Spleen (tissue), 11 donors: ENCODE measurements around the gene OBSL1. TPM values are rescaled to one million over a fixed set of nuclear protein-coding genes. Genes with fewer than 3 reads are reported as not detected.

Source experiments
- DNase-seq: peaks from one replicate; pipeline ENCODE4 v3.0.0-alpha.2; 2020
- H3K27ac ChIP-seq, 8 donors: fragments of 200-600 bp; sonication (generic) in 7 of 8; 1 replicate in 4 of 8; 2 replicates in 4 of 8; pipeline versions ENCODE4 v1.5.0 to v1.8.0; 2016 to 2021; ENCODE audit warnings: inconsistent platforms in 4 of 8, mild to moderate bottlenecking in 4 of 8, moderate library complexity in 1 of 8
- H3K27me3 ChIP-seq, 7 donors: fragments of 200-600 bp; sonication (generic) in 6 of 7; replicated peaks in 1 of 7; 1 replicate in 4 of 7; 2 replicates in 3 of 7; pipeline versions ENCODE4 v1.5.0 to v1.8.0; 2016 to 2021; ENCODE audit warnings: inconsistent platforms in 3 of 7, mild to moderate bottlenecking in 1 of 7
- H3K36me3 ChIP-seq, 6 donors: fragments of 200-600 bp; sonication (generic) in 5 of 6; 1 replicate in 4 of 6; 2 replicates in 2 of 6; pipeline versions ENCODE4 v1.5.0 to v1.8.0; 2016 to 2021; ENCODE audit warnings: inconsistent platforms in 2 of 6
- H3K4me1 ChIP-seq, 6 donors: fragments of 200-600 bp; sonication (generic) in 5 of 6; 1 replicate in 3 of 6; 2 replicates in 3 of 6; pipeline versions ENCODE4 v1.5.0 to v1.8.0; 2016 to 2021; ENCODE audit warnings: inconsistent platforms in 3 of 6
- H3K4me3 ChIP-seq, 8 donors: fragments of 200-600 bp; sonication (generic) in 7 of 8; 1 replicate in 4 of 8; 2 replicates in 4 of 8; pipeline versions ENCODE4 v1.5.0 to v1.8.0; 2016 to 2021; ENCODE audit warnings: inconsistent platforms in 4 of 8, mild to moderate bottlenecking in 4 of 8, moderate library complexity in 2 of 8
- H3K9me3 ChIP-seq, 8 donors: fragments of 200-600 bp; sonication (generic) in 7 of 8; 1 replicate in 4 of 8; 2 replicates in 4 of 8; pipeline versions ENCODE4 v1.5.0 to v1.8.0; 2016 to 2021; ENCODE audit warnings: inconsistent platforms in 4 of 8
- POLR2A ChIP-seq, 3 donors: fragments of 450-650 bp; IDR thresholded peaks; one replicate each; pipeline ENCODE4 v1.5.1; 2017; ENCODE audit warnings: antibody characterized with exemption in 3 of 3, mild to moderate bottlenecking in 1 of 3
- POLR2AphosphoS5 ChIP-seq, 3 donors: sonication (generic); formaldehyde crosslinking; IDR thresholded peaks; one replicate each; pipeline ENCODE4 v1.5.1; 2017; ENCODE audit warnings: antibody characterized with exemption in 3 of 3
- WGBS, 5 donors: extraction: QIAGEN DNeasy Blood & Tissue Kit in 3 of 5; methylation state at CpG; one replicate each; pipeline versions ENCODE4 v1.1.5 to v1.1.7; 2013 to 2018; 5-methylcytosine and 5-hydroxymethylcytosine counted together
- intact Hi-C: fragments of 100-400 bp; cut with DNase I; formaldehyde crosslinking; loops from one replicate; pipeline ENCODE4 v1.15.0; 2023; ENCODE audit warnings: low total_unique reads
- polyA plus RNA-seq, 3 donors: library from polyadenylated mRNA; stranded (reverse); fragments of 200-250 nt; gene quantifications; one replicate each; pipeline ENCODE4 v1.2.1, GENCODE V29; 2013
- total RNA-seq, 7 donors: library from RNA; depleted of rRNA in 3 of 7; stranded (reverse); fragments of >200 nt in 3 of 7; fragmentation: NEBNext Ultra II Directional in 4 of 7; extraction: Animal tissue kit (Norgen Biotek cat#: 25700) in 4 of 7; gene quantifications; one replicate each; pipeline versions ENCODE4 v1.1.0 to v1.2.1, GENCODE V29; 2016 to 2021
- TF ChIP-seq, protein P1 (sequence below), 11 experiments: fragments of 200-600 bp in 7 of 11; fragments of 450-650 bp in 4 of 11; sonication (generic) in 4 of 11; IDR thresholded peaks in 8 of 11; conservative IDR thresholded peaks in 3 of 11; 1 replicate in 7 of 11; 2 replicates in 4 of 11; pipeline versions ENCODE4 v1.4.0 to v1.8.0; 2016 to 2021; ENCODE audit warnings: antibody characterized with exemption in 11 of 11, inconsistent platforms in 4 of 11, mild to moderate bottlenecking in 1 of 11
- donor health status: healthy with polysubstance abuse.
- donor health status: DM: no; HTN: no; CAD: no; lungs with moderate emphysema.
- donor health status: DM: no; HTN: no; CAD: no.
- donor health status: Bipolar disorder and iron deficiency.
- donor health status: healthy.
- donor health status: DM: no; HTN: no; CAD: no.
- donor health status: DM: yes; HTN: yes; CAD: no.

Gene OBSL1
- total and polyA plus RNA-seq, 10 donors, result 15.9 to 51.6 (median 31.0) TPM

DNA sequence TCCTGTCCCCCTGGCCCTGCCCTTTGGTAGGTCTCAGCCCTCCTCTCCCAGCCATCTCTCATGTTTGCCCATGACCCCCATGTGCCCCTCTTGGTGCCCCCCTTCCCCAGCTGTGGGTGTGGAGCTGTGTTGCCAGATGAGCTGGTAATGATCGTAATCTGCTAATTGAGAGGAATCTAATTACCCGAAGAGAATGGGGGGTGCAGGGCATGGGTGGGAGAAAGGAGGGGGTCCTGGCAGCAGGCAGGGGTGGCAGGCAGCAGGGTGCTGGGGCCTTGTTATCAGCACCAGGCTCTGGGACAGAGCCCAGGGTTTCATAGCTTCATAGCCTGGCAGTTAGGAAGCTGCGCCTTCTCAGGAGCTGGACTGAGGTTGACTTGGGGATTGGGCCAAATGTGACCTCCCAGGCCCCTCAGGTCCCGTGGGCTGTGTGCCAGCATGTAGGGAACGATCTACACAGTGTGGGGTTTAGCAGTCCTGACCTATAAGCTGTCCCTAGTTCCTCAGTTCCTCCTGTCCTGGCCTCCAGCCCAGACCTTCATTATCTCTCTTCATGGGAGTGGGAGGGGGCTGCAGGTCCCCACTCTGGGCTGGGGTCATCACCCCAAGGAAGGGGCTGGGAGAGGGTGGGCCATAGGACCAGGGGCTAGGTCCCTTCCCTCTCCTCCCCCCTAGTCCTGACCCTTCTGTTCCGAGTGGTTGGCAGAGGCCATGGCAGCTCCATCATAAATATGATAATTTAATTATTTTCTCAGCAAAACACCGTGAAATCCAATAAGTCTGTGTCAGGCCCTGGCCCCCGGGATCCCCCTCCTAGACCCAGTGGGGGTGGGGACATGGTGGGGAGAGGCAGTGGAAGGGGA is 63.5 kb downstream of the OBSL1 start:
- no peak overlapping the region for H3K27ac ChIP-seq
- peaks cover 4 to 33% (median 19%) of the 10 kb centered on the region in 6 donors for H3K4me1 ChIP-seq
- whole genome bisulfite sequencing, 5 donors, result 68 to 73% (median 72%) methylated on average over 6 to 8 of the region's 8 CpGs
- intact Hi-C loops, result no loop called here
- H3K36me3 ChIP-seq, result peaks cover 0 to 54% (median 49%) of the 10 kb centered on the region in 6 donors
- H3K4me3 ChIP-seq, result no peak overlapping the region
- DNase-seq, result no peak
- H3K27me3 ChIP-seq, result peaks cover 0 to 51% (median 39%) of the 10 kb centered on the region in 7 donors
- H3K9me3 ChIP-seq, result no peaks in the 10 kb centered on the region
- TF ChIP-seq, protein P1, sequence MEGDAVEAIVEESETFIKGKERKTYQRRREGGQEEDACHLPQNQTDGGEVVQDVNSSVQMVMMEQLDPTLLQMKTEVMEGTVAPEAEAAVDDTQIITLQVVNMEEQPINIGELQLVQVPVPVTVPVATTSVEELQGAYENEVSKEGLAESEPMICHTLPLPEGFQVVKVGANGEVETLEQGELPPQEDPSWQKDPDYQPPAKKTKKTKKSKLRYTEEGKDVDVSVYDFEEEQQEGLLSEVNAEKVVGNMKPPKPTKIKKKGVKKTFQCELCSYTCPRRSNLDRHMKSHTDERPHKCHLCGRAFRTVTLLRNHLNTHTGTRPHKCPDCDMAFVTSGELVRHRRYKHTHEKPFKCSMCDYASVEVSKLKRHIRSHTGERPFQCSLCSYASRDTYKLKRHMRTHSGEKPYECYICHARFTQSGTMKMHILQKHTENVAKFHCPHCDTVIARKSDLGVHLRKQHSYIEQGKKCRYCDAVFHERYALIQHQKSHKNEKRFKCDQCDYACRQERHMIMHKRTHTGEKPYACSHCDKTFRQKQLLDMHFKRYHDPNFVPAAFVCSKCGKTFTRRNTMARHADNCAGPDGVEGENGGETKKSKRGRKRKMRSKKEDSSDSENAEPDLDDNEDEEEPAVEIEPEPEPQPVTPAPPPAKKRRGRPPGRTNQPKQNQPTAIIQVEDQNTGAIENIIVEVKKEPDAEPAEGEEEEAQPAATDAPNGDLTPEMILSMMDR (IDR thresholded peaks at IDR 0.05 in 8 of 11, conservative IDR thresholded peaks at IDR 0.05 in 3 of 11), result no peak

DNA sequence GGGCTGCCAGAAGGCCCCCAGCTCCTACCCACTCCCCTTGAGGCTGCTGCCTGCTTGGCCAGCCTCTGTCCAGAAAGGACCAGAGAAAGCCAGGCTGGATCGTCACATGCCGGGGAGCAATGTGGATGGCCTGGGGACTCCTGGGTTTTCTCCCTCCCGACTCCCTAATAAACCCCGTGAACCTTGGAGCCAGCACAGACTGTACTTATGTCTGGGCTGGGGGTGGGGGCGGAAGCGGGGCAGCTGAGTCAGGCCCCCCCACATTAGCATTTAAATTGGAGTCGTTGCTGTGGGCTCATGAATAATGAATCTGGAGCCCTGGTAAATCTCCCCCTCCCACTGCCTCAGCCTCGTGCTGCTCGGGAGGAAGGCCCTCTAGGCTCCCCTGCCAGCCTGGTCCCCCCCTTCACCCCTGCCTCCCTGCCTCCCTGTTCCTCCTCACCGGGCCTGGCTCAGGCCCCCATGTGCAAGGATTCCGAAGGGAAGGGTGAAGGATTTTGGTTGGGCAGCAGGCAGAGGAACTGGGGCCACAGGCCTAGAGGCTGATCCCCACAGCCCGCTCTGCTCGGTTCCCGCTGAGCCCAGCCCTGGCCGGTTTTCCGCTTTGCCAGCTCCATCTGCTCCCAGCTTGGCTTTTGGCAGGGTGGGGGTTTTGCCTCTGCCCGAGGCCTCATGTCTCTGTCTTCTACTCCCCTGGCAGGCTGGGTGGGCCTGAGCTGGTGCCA is 64.4 kb downstream of the OBSL1 start:
- Histone ChIP-seq H3K4me3 (no peak overlapping the region), H3K27ac (no peak overlapping the region), H3K9me3 (no peaks in the 10 kb centered on the region), H3K27me3 (peaks cover 0 to 43% (median 30%) of the 10 kb centered on the region in 7 donors), H3K36me3 (peaks cover 0 to 62% (median 53%) of the 10 kb centered on the region in 6 donors), H3K4me1 (peaks cover 4 to 29% (median 18%) of the 10 kb centered on the region in 6 donors)
- TF ChIP-seq POLR2A (IDR thresholded peaks at IDR 0.05) (no peak), POLR2AphosphoS5 (IDR thresholded peaks at IDR 0.05) (peak in 1 of 3 donors; percentile 8)
- TF ChIP-seq, protein P1 (IDR thresholded peaks at IDR 0.05 in 8 of 11, conservative IDR thresholded peaks at IDR 0.05 in 3 of 11), result no peak
- intact Hi-C loops, result no loop called here
- no peak for DNase-seq
- 87 to 89% (median 88%) methylated on average over 11 to 17 of the region's 17 CpGs for WGBS, 5 donors

DNA sequence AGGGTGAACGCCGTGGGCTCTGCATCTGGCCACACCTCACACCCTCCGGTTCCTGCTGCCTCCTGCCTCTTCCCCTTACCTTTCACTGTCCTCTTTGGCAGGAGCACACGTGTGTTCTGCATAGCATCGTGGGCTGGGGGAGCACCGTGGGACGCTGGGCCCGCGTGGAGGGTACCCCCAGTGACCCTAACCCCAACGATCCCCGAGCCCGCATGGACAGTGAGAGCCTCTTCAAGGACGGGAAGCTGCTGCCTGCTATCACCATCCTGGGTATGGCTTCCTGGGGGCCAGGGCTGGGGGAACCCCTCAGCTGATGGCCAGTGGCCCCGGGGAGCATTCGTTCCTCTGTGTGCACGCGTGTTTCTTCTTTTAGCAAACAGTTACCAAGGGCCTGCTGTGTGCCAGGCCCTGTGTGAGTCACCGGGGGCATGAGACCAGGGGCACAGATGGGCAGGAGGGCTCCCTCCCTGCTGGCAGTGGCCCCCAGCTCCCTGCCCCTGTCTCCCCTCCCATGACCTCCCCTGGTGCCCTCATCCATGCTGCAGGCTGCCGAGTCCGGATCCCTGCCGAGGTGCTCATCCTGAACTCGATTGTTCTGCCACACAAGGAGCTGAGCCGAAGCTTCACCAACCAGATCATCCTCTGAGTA is 65.1 kb downstream of the OBSL1 start:
- H3K27me3 ChIP-seq, result peaks cover 0 to 36% (median 24%) of the 10 kb centered on the region in 7 donors
- intact Hi-C loops, result no loop called here
- H3K36me3 ChIP-seq, result peaks cover 0 to 69% (median 54%) of the 10 kb centered on the region in 6 donors
- H3K9me3 ChIP-seq, result no peaks in the 10 kb centered on the region
- TF ChIP-seq, protein P1 (IDR thresholded peaks at IDR 0.05 in 8 of 11, conservative IDR thresholded peaks at IDR 0.05 in 3 of 11), result no peak
- no peak for TF ChIP-seq POLR2A (IDR thresholded peaks at IDR 0.05)
- TF ChIP-seq POLR2AphosphoS5 (IDR thresholded peaks at IDR 0.05), result no peak
- no peak for DNase-seq
- H3K4me3 ChIP-seq, result no peak overlapping the region
- no peak overlapping the region for H3K27ac ChIP-seq
- WGBS, 5 donors, result 88 to 92% (median 90%) methylated on average over 15 to 23 of the region's 23 CpGs
- H3K4me1 ChIP-seq, result peaks cover 4 to 27% (median 18%) of the 10 kb centered on the region in 6 donors
